H1 (cell line): ENCODE measurements around the gene JPT1. TPM values are rescaled to one million over a fixed set of nuclear protein-coding genes. Genes with fewer than 3 reads are reported as not detected.

ENCODE experiments used
- CTCF ChIA-PET: fragments of 300-600 bp; sonication (Branson Sonifier 250); formaldehyde crosslinking; loops from one replicate; lab custom pipeline; 2021; ENCODE audit not compliant: partially characterized antibody; lab: Charles Lee
- POLR2A ChIA-PET: fragments of 300-600 bp; sonication (Branson Sonifier 250); formaldehyde crosslinking; loops from one replicate; lab custom pipeline; 2021; ENCODE audit warnings: inconsistent platforms; ENCODE audit not compliant: partially characterized antibody; lab: Charles Lee
- DNase-seq, 2 experiments: peaks; one replicate each; pipeline versions ENCODE4 v3.0.0 to v3.0.0-alpha.2; 2010 to 2022; ENCODE audit warnings: low spot score in 2 of 2, low read depth in 1 of 2, mixed read lengths in 1 of 2
- FAIRE-seq: peaks from 2 replicates; lab custom pipeline; 2011; peaks lifted over from hg19 to GRCh38; lab: Jason Lieb, UNC
- H2AFZ ChIP-seq: 2 replicates; pipeline ENCODE4 v1.8.1; 2012; ENCODE audit warnings: low read length, inconsistent platforms
- H2AK5ac ChIP-seq: 2 replicates; pipeline ENCODE4 v1.6.1; 2013; ENCODE audit warnings: low read depth, low read length
- H2BK120ac ChIP-seq: replicated peaks from 2 replicates; pipeline ENCODE3; 2013; ENCODE audit warnings: low read depth, low read length, inconsistent platforms
- H2BK12ac ChIP-seq: 2 replicates; pipeline ENCODE4 v1.6.1; 2013; ENCODE audit warnings: low read depth, low read length
- H2BK15ac ChIP-seq: 2 replicates; pipeline ENCODE4 v1.6.1; 2013; ENCODE audit warnings: low read length
- H2BK20ac ChIP-seq: 2 replicates; pipeline ENCODE4 v1.6.1; 2013; ENCODE audit warnings: low read length
- H2BK5ac ChIP-seq: 2 replicates; pipeline ENCODE4 v1.6.1; 2013; ENCODE audit warnings: low read depth, low read length
- H3K14ac ChIP-seq: 2 replicates; pipeline ENCODE4 v1.6.1; 2013; ENCODE audit warnings: inconsistent platforms; ENCODE audit not compliant: insufficient read length
- H3K18ac ChIP-seq: 2 replicates; pipeline ENCODE4 v1.6.1; 2013; ENCODE audit warnings: low read length; ENCODE audit errors: extremely low read depth
- H3K23ac ChIP-seq: 2 replicates; pipeline ENCODE4 v1.6.1; 2013; ENCODE audit warnings: inconsistent platforms; ENCODE audit not compliant: insufficient read length
- H3K23me2 ChIP-seq: 2 replicates; pipeline ENCODE4 v1.6.1; 2013; ENCODE audit warnings: low read depth, low read length
- H3K27ac ChIP-seq: 2 replicates; pipeline ENCODE4 v1.6.1; 2011; ENCODE audit warnings: low read depth, low read length, inconsistent platforms
- H3K27me3 ChIP-seq, 4 experiments: replicated peaks in 1 of 4; 1 replicate in 1 of 4; 2 replicates in 3 of 4; pipeline versions ENCODE4 v1.6.1 to v1.8.1; 2011 to 2013; ENCODE audit warnings: low read length in 3 of 4, mild to moderate bottlenecking in 3 of 4, inconsistent platforms in 2 of 4, mixed read lengths in 2 of 4, moderate library complexity in 1 of 4; ENCODE audit not compliant: control insufficient read depth in 3 of 4, insufficient read depth in 3 of 4; ENCODE audit errors: extremely low read depth in 1 of 4
- H3K36me3 ChIP-seq, 4 experiments: 2 replicates each; pipeline versions ENCODE4 v1.6.1 to v1.8.1; 2011 to 2013; ENCODE audit warnings: mild to moderate bottlenecking in 4 of 4, low read length in 3 of 4, moderate library complexity in 2 of 4, control low read depth in 1 of 4, inconsistent platforms in 1 of 4; ENCODE audit not compliant: insufficient read depth in 4 of 4, control insufficient read depth in 2 of 4
- H3K4ac ChIP-seq: replicated peaks from 2 replicates; pipeline ENCODE3; 2013; ENCODE audit warnings: low read length, low read depth, mixed read lengths, inconsistent platforms; ENCODE audit not compliant: insufficient read length
- H3K4me1 ChIP-seq, 4 experiments: replicated peaks in 1 of 4; 1 replicate in 1 of 4; 2 replicates in 3 of 4; pipeline versions ENCODE4 v1.6.1 to v1.8.1; 2011 to 2013; ENCODE audit warnings: low read length in 3 of 4, inconsistent platforms in 2 of 4, mixed read lengths in 1 of 4; ENCODE audit not compliant: insufficient read depth in 4 of 4, control insufficient read depth in 3 of 4
- H3K4me2 ChIP-seq, 2 experiments: 2 replicates each; pipeline versions ENCODE4 v1.6.1 to v1.8.1; 2011 to 2013; ENCODE audit warnings: low read depth in 2 of 2, low read length in 2 of 2, control low read depth in 1 of 2, inconsistent platforms in 1 of 2, mild to moderate bottlenecking in 1 of 2; ENCODE audit not compliant: insufficient read depth in 1 of 2
- H3K4me3 ChIP-seq, 4 experiments: fragments of 200-600, 300-600 bp in 1 of 4; sonication (generic), shearing (Covaris generic), sonication (Bioruptor Twin) in 1 of 4; 2 replicates each; pipeline versions ENCODE4 v1.5.1 to v1.8.1; 2011 to 2016; ENCODE audit warnings: low read length in 4 of 4, low read depth in 3 of 4, control low read depth in 2 of 4, inconsistent platforms in 2 of 4, mild to moderate bottlenecking in 2 of 4, mixed read lengths in 1 of 4, moderate library complexity in 1 of 4; ENCODE audit not compliant: insufficient read depth in 2 of 4; ENCODE audit errors: extremely low read depth in 1 of 4
- H3K56ac ChIP-seq: replicated peaks from 2 replicates; pipeline ENCODE3; 2013; ENCODE audit warnings: low read depth, mild to moderate bottlenecking, mixed read lengths, low read length, inconsistent platforms; ENCODE audit not compliant: insufficient read length
- H3K79me1 ChIP-seq: 2 replicates; pipeline ENCODE4 v1.6.1; 2013; ENCODE audit warnings: low read depth, low read length, control low read depth
- H3K79me2 ChIP-seq, 2 experiments: 2 replicates each; pipeline versions ENCODE4 v1.6.1 to v1.8.1; 2012 to 2013; ENCODE audit warnings: low read length in 2 of 2, mild to moderate bottlenecking in 2 of 2, inconsistent platforms in 1 of 2; ENCODE audit not compliant: insufficient read depth in 2 of 2, control insufficient read depth in 1 of 2
- H3K9ac ChIP-seq, 4 experiments: replicated peaks in 1 of 4; 1 replicate in 1 of 4; 2 replicates in 3 of 4; pipeline versions ENCODE4 v1.6.1 to v1.8.1; 2011 to 2013; ENCODE audit warnings: low read depth in 3 of 4, low read length in 3 of 4, control low read depth in 2 of 4, mild to moderate bottlenecking in 2 of 4, moderate library complexity in 2 of 4, inconsistent platforms in 1 of 4; ENCODE audit errors: extremely low read depth in 1 of 4
- H3K9me3 ChIP-seq, 2 experiments: 2 replicates each; pipeline versions ENCODE4 v1.6.1 to v1.8.1; 2012 to 2013; ENCODE audit warnings: mild to moderate bottlenecking in 2 of 2, moderate library complexity in 2 of 2, control low read depth in 1 of 2, inconsistent platforms in 1 of 2, low read depth in 1 of 2, low read length in 1 of 2, mixed read lengths in 1 of 2; ENCODE audit not compliant: insufficient read depth in 2 of 2
- H4K20me1 ChIP-seq, 2 experiments: replicated peaks in 1 of 2; 2 replicates each; pipeline versions ENCODE3 to v1.8.1; 2011 to 2013; ENCODE audit warnings: inconsistent platforms in 2 of 2, low read length in 2 of 2, mild to moderate bottlenecking in 1 of 2; ENCODE audit not compliant: insufficient read depth in 2 of 2, control insufficient read depth in 1 of 2
- H4K5ac ChIP-seq: 2 replicates; pipeline ENCODE4 v1.6.1; 2013; ENCODE audit warnings: low read length, low read depth, mixed read lengths, inconsistent platforms; ENCODE audit not compliant: insufficient read length
- H4K8ac ChIP-seq: 2 replicates; pipeline ENCODE4 v1.8.0; 2013; ENCODE audit warnings: mild to moderate bottlenecking, moderate library complexity, low read length, inconsistent platforms; ENCODE audit not compliant: insufficient read depth; ENCODE audit errors: extremely low read depth
- H4K91ac ChIP-seq: replicated peaks from 2 replicates; pipeline ENCODE3; 2013; ENCODE audit warnings: low read length, mixed read lengths, inconsistent platforms; ENCODE audit not compliant: insufficient read length
- BACH1 ChIP-seq: IDR thresholded peaks from 2 replicates; pipeline ENCODE4 v1.6.1; 2012; ENCODE audit warnings: low read length, improper control_type of control experiment
- GTF2F1 ChIP-seq: IDR thresholded peaks from 2 replicates; pipeline ENCODE4 v1.6.1; 2012; ENCODE audit warnings: low read depth, low read length, improper control_type of control experiment, borderline replicate concordance
- HDAC6 ChIP-seq: IDR thresholded peaks from one replicate; pipeline ENCODE4 v1.7.1; 2012; ENCODE audit warnings: low read depth, mild to moderate bottlenecking, inconsistent platforms, low read length, moderate library complexity
- SIN3A ChIP-seq, 2 experiments: IDR thresholded peaks in 1 of 2; conservative IDR thresholded peaks in 1 of 2; 2 replicates each; pipeline ENCODE4 v1.6.1; 2011 to 2012; ENCODE audit warnings: low read length in 2 of 2, improper control_type of control experiment in 1 of 2, low read depth in 1 of 2, mild to moderate bottlenecking in 1 of 2
- SP4 ChIP-seq: IDR thresholded peaks from 2 replicates; pipeline ENCODE4 v1.6.1; 2012; ENCODE audit warnings: low read length, inconsistent platforms
- TCF12 ChIP-seq: IDR thresholded peaks from 2 replicates; pipeline ENCODE4 v1.6.1; 2011; ENCODE audit warnings: low read depth, mild to moderate bottlenecking, low read length
- YY1 ChIP-seq: IDR thresholded peaks from 2 replicates; pipeline ENCODE4 v1.6.1; 2011; ENCODE audit warnings: low read depth, mild to moderate bottlenecking, low read length
- WGBS, 2 experiments: shearing (Covaris generic) in 1 of 2; methylation state at CpG; one replicate each; pipeline versions ENCODE4 v1.1.6 to v1.1.7; 2013 to 2015; ENCODE audit warnings: low lambda C conversion rate in 2 of 2, mixed read lengths in 2 of 2, inconsistent platforms in 1 of 2, low coverage in 1 of 2, missing lambda C conversion rate in 1 of 2; ENCODE audit not compliant: insufficient replicate concordance in 2 of 2, insufficient coverage in 1 of 2, insufficient read length in 1 of 2; ENCODE audit errors: extremely low coverage in 1 of 2, missing lambda C conversion rate in 1 of 2; 5-methylcytosine and 5-hydroxymethylcytosine counted together
- polyA plus RNA-seq, 7 experiments: library from polyadenylated mRNA; depleted of rRNA in 3 of 7; stranded (reverse) in 5 of 7; unstranded in 2 of 7; fragments of >200 nt in 5 of 7; fragments of 200-250 nt in 2 of 7; gene quantifications; 1 replicate in 5 of 7; 2 replicates in 1 of 7; 4 replicates in 1 of 7; pipeline versions ENCODE4 v1.2.1 to v1.2.3, GENCODE V29; 2011 to 2013; ENCODE audit warnings: missing spikeins in 2 of 7, mixed read lengths in 2 of 7
- total RNA-seq: library from RNA; stranded (reverse); fragmentation: NEBNext Ultra II Directional; extraction: Animal tissue kit (Norgen Biotek cat#: 25700); gene quantifications from 2 replicates; pipeline ENCODE4 v1.2.1, GENCODE V29; 2021

JPT1 gene
- total and polyA plus RNA-seq, 2 of the 8 experiments (the other 6 are each of a cell fraction or from before 2014, with no cell fraction given) = 154 to 369 TPM

DNA sequence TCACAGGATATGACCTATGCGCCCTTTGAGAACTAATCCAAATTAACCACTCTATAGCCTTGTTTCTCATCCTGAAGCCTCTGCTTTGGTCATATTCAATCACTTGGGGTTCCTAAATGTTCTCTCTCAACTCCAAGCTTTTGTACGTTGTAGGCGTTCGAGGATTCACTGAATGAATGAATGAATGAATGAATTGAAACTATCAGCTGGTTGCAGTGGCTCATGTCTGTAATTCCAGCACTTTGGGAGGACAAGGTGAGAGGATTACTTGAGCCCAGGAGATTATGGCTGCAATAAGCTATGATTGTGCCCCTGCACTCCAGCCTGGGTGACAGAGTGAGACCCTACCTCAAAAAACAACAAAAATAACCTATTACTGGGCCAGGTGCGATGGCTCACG lies 34.3 kb upstream of the JPT1 start:
- 95% methylated on average over 6 of the region's 6 CpGs; no CpG with 5 or more reads in 1 of the 2 experiments for WGBS, 2 experiments
- no peak overlapping the region for H3K4ac ChIP-seq
- H4K91ac ChIP-seq = no peak overlapping the region
- H2AFZ ChIP-seq = no peak overlapping the region
- no peak overlapping the region for H2BK15ac ChIP-seq
- no peaks in the 10 kb centered on the region for H3K79me2 ChIP-seq
- H3K27me3 ChIP-seq = no peaks in the 10 kb centered on the region
- no peak overlapping the region for H2BK5ac ChIP-seq
- POLR2A ChIA-PET = interaction anchor here (1.9 to 2.8 kb wide), 4 partner anchors 10 to 154 kb away, joined by 6 to 10 read pairs (median 8); partner anchors contain the start of gene NUP85
- H2BK12ac ChIP-seq = no peak overlapping the region
- H3K4me3 ChIP-seq = no peak overlapping the region
- TF ChIP-seq BACH1 = no peak
- TF ChIP-seq YY1 = no peak
- TF ChIP-seq SP4 = no peak
- no peak for TF ChIP-seq GTF2F1
- no peak for TF ChIP-seq SIN3A (conservative IDR thresholded peaks at IDR 0.05 in 1 of 2, IDR thresholded peaks at IDR 0.05 in 1 of 2; ENCODE audit: low read depth in 1 of 2, low read length in 2 of 2)
- no peak for TF ChIP-seq TCF12
- TF ChIP-seq HDAC6 = no peak
- H3K56ac ChIP-seq = no peak overlapping the region
- H3K14ac ChIP-seq = no peak overlapping the region
- H3K36me3 ChIP-seq = no peaks in the 10 kb centered on the region
- H2BK120ac ChIP-seq = no peak overlapping the region
- H4K8ac ChIP-seq = no peak overlapping the region
- CTCF ChIA-PET = interaction anchor here (0.6 to 7.0 kb wide), 12 partner anchors 9 to 83 kb away, joined by 3 to 75 read pairs (median 6); no protein-coding TSS in a partner anchor
- H3K23ac ChIP-seq = no peak overlapping the region
- H3K9ac ChIP-seq = no peak overlapping the region
- no peak overlapping the region for H3K18ac ChIP-seq
- H3K79me1 ChIP-seq = no peaks in the 10 kb centered on the region
- H3K27ac ChIP-seq = no peak overlapping the region
- FAIRE-seq (no peak), DNase-seq (no peak)
- H3K4me2 ChIP-seq = no peak overlapping the region
- H2BK20ac ChIP-seq = no peak overlapping the region
- H4K5ac ChIP-seq = no peak overlapping the region
- no peaks in the 10 kb centered on the region for H3K23me2 ChIP-seq
- H3K4me1 ChIP-seq = no peaks in the 10 kb centered on the region; a peak in 1 of 7 replicates
- no peaks in the 10 kb centered on the region for H4K20me1 ChIP-seq
- H3K9me3 ChIP-seq = no peaks in the 10 kb centered on the region
- H2AK5ac ChIP-seq = no peak overlapping the region
